GM12874 (cell line): ENCODE data around the gene KCNQ2.

Source experiments
- TF ChIP-seq, protein P1 (sequence below): IDR thresholded peaks from 2 replicates; pipeline ENCODE4 v1.5.1; 2011; ENCODE audit warnings: low read depth, mild to moderate bottlenecking, control low read depth, low read length, moderate library complexity; ENCODE audit not compliant: insufficient read depth

Gene KCNQ2

DNA sequence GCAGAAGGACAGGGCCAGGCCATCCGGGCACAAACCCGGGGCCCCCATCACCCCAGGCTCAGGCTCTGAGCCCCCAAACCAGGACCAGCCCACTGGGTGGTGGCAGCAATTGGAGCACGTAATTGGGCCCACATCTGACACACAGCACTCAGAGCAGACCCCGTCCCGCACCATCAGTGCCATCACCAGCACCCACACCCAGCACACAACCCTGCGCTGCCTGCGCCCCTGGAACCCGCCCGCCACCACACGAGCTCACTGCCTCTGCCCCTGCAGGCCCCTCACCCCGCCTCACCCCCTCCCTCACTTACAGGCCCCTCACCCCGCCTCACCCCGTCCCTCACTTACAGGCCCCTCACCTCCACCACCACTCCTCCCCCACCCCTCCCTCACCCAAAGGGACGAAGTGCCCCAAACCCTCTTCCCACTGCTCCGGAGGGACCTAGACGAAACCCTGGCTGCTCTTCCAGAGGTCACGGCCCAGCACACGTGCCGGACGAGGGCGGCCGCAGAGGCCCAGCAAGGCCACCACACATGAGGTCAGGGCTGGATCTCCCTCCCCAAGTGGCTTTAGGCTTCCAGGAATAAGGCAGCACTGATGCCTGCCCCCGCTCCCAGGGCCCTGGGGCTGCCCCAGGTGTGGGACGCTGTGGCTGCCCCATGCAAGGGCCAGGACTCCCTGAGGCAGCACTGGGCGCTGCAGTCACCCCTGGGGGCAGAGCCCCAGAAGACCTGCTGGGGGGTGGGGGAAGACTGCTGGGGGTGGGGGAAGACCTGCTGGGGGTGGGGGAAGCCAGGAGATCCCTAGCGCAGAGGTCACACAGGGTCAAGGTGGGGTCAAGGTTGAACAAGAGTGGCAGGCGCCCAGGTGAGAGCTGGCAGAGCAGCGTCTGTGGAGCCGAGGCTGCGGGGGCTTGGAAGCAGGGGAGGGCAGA is 22.4 kb downstream of the KCNQ2 start:
- TF ChIP-seq, protein P1, sequence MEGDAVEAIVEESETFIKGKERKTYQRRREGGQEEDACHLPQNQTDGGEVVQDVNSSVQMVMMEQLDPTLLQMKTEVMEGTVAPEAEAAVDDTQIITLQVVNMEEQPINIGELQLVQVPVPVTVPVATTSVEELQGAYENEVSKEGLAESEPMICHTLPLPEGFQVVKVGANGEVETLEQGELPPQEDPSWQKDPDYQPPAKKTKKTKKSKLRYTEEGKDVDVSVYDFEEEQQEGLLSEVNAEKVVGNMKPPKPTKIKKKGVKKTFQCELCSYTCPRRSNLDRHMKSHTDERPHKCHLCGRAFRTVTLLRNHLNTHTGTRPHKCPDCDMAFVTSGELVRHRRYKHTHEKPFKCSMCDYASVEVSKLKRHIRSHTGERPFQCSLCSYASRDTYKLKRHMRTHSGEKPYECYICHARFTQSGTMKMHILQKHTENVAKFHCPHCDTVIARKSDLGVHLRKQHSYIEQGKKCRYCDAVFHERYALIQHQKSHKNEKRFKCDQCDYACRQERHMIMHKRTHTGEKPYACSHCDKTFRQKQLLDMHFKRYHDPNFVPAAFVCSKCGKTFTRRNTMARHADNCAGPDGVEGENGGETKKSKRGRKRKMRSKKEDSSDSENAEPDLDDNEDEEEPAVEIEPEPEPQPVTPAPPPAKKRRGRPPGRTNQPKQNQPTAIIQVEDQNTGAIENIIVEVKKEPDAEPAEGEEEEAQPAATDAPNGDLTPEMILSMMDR: no peak

DNA sequence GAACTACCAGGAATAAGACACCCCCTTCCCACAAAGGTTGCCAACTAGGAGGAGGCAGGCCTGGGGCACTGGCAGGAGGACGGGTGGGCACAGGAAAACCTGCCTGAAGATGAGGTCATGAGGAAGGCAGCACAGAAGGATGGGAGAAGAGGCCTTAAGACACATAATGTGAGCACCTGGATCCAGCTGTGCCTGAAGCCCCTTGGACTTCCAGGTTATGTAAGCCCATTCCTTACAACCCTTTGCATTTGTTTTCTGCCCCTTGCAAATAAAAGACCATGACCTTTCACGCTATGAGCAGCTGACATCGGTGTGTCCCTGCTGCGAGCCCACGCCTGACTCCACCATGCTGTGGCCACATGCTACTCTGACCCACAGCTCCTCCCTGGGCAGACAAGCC is 23.4 kb downstream of the KCNQ2 start:
- TF ChIP-seq, protein P1: no peak

DNA sequence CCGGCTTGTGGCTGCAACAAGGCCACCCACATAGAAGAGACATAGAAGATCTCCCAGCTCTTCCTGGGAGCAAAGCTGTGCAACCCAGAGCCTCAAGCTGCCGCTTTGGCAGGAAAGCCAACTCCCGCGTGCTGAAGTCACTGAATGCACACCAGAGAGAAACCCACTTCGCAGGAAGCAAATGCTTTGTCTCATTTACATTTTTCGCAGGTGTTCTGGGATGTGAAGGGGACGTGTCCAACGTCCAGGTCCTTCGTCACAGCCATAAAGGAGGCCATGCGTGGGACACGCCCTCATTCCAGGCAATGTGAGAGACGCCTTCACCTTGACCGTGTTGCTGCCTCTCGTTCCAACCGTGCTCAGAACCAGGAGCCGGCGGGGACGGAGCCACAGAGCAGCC is 24.4 kb downstream of the KCNQ2 start:
- TF ChIP-seq, protein P1: no peak

DNA sequence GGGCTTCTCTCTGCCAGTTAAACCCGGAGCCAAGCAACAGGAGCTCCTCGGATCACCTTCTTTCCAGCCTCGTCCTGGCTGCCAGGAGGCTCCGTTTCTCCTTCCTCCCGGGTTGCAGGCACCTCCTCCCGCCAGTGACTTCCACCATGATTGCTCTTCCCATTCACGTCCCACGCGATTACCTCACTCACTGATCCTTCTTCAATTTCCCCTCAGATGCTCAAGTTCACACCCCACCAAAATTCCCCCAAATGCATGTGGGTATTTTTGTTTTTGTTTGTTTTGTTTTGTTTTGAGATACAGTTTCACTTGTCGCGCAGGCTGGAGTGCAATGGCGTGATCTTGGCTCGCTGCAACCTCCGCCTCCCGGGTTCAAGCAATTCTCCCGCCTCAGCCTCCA is 25.1 kb downstream of the KCNQ2 start:
- TF ChIP-seq, protein P1: no peak

DNA sequence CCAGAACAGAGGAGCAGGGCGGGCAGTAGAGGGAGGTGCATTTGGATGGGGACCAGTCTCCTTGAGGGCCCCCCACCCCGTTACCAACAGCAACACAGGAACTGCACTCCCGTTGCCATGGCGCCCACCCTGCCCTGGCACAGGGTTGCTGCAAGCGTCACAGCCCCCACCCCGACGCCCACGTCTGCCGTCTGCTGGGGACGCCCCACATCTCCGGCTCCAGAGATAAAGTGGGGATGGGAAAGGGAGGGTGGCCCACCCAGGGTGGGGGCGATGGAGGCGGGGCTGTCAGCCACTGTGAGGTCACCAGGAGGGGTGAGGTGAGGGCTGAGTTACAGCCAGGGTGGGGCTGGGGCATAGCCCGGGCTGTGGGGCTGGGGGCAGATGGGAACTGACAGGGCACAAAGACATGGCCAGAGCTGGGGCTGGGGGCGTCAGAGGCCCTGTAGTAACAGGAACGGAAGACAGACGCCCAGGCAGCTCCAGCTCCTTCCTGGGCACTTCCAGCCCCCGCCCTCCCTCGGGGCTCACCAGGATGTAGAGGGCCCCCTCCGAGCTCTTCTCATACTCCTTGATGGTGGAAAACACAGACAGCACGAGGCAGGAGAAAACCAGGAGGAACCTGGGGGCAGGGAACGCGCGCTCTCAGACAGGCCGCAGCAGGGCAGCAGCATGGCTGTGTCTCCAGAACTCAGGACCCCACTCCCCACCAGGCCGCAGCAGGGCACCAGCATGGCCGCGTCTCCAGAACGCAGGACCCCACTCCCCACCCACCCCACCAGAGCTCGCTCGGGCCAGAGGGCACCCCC is 26.0 kb downstream of the KCNQ2 start:
- TF ChIP-seq, protein P1: no peak

DNA sequence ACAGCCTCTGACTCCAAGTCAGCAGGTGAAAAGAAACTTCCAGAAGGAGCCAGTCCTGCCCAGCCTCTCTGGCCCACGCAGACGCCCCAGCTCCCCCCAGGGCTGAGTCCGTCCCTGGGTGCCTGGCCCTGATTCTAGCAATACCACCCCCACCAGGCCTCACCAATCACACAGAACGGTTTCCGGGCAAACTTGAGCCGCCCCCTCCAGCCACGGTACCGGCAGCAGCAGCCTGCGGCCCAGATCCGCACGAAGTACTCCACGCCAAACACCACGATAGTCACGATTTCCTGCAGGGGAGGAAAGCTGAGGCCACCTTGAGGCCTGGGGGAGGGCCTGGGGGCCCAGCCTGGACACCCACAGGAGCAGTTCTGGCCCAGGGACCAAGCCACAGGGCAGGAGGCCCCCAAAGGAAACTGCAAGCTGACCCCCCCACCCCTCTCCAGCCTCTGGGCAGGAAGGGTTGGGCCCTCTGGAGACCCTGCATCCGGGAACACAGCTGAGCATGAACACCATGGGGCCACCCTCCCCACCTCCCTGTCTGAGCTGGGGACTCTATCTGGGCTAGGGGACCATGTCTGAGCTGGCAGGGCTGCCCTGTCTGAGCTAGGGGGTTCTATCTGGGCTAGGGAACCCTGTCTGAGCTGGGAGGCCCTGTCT is 27.2 kb downstream of the KCNQ2 start:
- TF ChIP-seq, protein P1: no peak

DNA sequence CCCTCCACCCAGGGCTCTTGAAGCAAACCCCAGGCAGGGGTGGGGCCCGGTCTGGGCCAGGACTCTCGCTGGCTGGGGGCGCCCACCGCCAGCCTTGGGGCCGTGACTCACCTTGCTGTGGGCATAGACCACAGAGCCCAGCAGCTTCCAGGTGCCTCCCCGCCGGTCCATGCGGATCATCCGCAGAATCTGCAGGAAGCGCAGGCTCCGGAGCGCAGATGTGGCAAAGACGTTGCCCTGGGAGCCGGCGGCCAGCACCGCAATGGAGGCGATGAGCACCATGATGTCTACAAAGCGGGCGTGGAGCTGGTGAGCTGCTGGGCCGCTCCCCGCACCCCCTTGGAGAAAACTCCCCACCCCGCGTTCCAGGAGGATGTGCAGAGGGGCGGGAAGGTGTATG is 27.9 kb downstream of the KCNQ2 start:
- TF ChIP-seq, protein P1: no peak
